GM15510 (cell line): ENCODE data around the gene HJV.

Experiments
- POLR2A ChIP-seq: IDR thresholded peaks from 3 replicates; pipeline ENCODE4 v1.6.1; 2011; ENCODE audit warnings: borderline replicate concordance; ENCODE audit not compliant: insufficient read length; ENCODE audit errors: extremely low read depth

Gene HJV

DNA sequence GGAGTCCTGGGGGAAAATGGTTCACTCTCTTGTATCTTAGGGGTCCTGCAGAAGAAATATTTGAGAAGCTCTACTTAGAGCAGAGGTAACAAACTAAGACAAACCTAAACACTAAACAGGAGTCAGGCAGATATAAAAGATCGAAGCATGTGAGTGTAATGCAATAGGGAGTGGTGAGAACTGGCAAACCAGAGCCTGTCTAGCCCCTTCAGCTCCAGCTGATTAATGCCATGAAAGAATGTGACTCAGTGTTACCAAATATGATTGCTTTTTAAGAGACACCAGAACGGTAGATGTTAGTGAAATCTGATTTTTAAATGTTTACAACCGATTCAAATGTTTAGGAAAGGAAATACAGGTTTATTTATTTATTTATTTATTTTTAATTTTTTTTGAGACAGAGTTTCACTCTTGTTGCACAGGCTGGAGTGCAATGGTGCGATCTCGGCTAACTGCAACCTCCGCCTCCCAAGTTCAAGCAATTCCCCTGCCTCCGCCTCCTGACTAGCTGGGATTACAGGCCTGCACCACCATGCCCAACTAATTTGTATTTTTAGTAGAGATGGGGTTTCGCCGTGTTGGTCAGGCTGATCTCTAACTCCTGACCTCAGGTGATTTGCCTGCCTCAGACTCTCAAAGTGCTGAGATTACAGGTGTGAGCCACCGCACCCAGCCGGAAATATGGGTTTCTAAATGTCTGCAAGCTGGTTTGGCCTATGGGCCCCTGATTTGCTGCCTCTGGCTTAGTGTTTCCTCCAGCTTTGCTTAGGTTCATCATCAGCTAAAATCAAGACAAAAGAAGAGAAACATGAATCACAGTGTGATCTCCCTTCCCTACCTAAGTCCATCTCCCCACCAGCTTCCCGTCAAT is 37.3 kb downstream of the HJV start:
- TF ChIP-seq POLR2A: no peak

DNA sequence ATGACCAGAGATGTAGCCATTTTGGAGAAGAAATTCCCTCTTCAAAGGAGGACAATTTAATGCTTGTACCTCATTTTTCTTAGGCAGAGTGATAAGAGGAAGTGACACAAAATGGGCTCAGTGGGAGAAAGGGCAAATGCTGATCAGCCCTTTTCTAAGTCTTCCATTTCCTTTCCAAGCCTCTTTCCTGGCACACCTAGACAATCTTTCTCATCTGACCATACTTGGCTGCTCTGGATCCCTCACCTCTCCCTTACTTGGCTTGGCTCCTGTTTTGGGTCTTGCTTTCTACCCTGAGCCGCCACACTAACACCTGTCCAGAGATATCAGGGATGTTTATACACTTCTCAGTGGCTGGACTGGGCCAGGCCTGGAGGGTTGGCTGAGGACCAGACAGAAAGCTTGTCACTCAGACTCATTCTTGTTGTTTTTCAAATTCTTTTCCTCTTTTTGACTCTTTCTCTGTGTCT is 38.3 kb downstream of the HJV start:
- TF ChIP-seq POLR2A: no peak

DNA sequence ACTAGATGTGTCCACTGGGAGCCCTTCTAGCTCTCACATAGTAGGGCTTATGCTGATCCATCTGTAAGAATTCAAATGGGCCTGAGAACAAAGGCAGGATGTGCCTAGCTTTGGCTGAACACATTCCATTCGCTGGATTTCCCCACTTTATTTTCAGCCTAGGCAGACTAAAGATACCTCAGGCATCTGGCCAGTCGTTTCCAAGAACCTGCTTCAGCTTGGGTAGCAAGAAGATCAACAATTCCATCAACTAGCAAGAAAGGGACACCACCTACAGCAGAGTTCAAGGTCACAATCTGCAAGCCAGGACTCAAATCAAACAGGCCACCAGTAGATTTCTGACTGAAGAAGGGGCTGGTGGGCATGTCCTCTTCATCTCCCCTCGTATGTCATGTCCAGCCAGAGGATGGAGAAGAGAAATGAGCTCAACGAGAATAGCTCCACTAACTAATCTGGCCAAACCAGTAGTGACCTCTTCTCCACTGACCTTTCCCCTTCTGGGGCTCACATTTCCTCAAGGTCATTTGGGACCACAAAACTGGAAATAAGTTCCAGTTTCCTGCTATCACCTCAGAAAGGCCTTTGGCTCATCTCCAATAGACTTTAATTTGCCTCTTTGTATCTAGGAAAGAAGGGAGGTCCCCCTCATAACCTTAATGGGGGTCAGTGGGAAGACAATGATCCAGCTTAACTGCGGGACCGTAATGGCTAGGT is 39.4 kb downstream of the HJV start:
- TF ChIP-seq POLR2A: no peak

DNA sequence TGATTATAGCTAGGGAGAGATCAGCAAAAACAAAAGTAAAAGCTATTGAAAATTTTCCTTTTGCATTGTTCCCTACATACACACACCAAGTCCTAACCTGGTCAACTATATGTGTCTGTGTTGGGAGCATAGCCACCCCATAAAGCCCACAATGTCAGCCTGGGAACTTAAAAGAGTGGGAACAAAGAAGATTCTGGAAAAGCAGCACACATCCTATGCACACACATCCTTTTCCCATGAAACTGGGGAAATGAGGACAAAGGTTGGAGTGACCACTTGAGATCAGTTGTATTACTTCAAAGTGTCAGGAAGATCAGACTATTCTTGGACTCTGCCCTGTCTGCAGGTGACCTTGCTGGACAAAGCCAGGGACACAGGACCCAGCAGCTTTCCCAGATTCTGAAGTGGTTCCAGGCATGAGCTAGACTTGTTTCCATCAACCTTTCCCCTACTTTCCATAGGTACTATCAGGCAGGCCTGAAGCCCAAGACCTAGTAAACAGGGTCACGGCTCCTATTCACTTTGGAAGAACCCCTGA is 41.0 kb downstream of the HJV start:
- TF ChIP-seq POLR2A: no peak

DNA sequence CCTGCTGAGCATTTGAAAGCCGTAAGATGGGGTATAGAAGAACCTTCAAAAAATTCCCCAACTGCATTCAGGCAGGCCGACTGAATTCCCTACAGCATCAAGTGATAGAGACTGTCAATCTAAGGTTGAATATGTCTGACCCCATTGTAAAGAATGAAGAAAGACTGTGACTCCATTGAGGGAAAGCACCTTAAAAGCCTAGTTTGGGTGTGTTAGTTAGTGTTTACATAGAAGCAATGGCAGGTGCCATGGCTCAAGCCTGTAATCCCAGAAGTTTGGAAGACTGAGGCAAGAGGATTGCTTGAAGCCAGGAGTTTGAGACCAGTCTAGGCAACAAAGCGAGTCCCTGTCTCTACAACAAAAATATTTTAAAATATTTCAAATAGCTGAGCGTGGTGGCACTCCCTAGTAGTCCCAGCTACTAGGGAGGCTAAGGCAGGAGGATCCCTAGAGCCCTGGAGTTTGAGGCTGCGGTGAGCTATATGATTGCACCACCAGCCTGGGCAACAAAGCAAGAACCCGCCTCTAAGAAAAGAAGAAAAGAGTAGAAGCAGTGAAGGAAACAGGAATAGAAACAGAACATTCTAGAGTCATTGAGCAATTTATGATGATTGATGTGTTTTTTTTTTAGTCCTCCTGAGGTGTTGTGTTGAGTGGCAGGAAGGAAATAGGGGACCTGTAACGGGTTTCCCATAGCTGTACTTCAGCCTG is 41.6 kb downstream of the HJV start:
- TF ChIP-seq POLR2A: no peak

DNA sequence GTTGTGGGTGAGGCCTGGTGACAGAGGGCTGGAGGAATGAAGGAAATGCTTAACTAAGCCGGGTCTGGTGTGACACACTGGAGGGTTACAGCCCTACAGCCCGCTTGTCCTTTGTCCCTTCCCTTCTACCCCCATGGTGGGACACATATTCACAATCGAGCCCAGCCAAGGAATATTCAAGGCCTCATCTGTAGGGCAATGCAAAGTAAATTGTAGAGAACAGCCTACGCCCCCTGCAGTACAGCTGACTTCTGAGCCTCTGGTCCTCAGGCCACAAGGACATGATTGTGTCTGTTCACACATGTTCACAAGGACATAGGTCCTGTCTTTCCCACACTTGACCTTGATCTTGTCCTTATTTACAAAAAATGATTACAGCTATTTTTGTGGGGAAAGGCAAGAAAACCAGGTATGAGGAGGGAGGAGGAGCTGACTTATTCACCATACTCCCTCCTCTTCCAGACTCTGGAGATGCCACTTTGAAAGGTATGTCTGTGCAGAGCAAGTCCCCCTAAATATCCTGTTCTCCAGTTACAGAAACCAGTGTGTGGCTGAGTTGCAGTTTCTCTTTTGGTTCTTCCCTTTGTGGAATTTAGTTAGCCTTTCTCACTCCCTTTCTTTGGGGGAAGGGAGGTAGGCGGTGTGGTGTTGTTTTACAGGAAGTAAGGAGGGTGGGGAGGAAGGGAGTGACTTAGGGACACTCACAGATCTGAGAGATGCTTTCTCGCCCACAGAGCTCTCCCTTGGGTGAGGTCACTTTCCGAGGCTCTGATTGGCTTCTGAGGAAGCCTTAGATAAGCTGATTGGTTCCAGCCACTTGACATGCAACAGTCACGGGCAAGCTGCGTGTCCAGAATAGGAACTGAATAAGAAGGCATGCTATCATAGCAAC is 42.4 kb downstream of the HJV start:
- TF ChIP-seq POLR2A: no peak

DNA sequence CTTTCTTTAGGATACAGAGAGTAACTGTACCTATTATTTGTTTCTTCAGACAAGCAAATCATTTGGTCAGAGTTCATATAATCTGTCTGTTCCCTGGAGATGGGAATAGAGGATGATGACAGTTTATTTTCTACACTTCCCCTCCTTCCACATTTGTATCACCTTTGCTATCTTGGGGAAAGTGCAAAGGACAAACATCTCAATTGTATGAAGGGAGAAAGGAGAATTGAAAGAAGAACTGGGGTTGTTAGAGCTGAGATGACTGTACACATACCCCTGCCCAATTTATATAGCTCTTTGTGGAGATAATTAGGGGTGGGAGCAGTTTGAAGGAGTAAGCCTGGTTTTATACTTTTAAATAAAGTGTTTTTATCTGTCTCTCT is 43.1 kb downstream of the HJV start:
- no peak for TF ChIP-seq POLR2A

DNA sequence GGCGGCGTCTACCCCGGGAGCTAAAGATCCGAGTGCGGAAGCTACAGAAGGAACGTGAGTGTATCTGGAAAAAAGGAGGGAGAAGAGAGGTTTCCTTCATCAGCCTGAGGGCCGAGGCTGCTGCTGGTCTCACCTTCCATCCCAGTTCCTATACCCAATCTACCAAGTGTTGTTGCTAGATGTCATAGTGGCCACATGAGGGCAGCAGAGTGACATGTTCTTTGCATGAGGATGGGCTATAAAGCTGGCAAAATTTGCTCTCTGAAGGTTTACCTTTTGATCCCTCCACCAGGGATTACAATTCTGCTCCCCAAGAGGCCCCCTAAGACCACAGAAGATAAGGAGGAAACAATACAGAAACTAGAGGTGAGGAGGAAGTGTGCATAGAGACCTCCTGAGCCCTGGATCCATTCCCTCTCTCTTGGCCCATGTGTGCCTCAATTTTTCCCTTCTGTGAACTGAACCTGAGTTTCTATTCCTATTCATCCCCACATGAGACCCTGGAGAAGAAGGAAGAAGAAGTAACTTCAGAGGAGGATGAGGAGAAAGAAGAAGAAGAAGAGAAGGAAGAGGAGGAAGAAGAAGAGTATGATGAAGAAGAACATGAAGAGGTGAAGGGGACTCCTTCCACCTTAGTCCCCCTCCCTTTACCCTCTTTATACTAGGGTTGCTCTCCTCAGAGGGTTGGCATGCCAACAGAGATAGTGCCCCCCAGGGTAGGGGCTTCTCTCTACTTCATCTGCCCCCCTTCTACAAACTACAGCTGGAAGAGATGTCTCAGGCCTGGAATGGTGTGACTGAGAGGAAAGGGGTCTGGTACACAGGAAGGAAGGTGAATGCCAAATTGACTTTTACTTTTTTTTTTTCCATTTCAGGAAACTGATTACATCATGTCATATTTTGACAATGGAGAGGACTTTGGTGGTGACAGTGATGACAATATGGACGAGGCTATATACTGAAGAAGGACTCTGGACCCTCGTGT is 43.8 kb downstream of the HJV start:
- TF ChIP-seq POLR2A: no peak

DNA sequence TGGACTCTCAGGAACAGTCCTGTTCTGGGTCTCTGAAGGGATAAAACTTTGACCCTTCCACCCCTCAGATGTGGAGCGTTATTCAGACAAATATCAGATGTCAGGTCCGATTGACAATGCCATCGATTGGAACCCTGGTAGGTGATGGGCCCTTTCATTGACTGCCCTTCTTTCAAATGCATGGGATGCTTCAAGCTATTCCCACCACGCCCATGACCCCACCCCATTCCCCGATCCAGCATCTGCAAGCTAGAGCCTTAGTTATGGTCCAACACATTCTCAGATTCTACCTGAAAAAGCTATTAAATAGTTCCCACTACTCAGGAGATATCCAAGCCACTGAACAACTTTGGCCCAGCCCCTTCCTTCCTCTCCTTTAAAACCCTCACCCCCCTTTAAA is 44.5 kb downstream of the HJV start:
- TF ChIP-seq POLR2A: no peak

DNA sequence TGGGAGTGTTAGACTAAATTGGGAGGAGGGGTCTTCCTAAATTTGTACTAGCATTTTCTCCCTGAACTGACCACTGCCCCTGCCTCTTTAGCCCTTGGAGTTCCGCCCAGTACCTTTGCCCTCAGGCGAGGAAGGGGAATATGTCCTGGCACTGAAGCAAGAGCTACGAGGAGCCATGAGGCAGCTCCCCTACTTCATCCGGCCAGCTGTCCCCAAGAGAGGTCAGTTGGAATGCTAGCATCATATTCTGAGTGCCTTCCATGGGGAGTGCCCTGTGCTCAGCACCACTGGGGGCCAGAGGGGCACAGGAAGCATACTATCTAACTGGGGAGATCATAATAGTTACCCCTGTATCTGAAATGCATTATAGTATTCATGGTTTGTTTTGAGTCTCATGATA is 46.3 kb downstream of the HJV start:
- no peak for TF ChIP-seq POLR2A

DNA sequence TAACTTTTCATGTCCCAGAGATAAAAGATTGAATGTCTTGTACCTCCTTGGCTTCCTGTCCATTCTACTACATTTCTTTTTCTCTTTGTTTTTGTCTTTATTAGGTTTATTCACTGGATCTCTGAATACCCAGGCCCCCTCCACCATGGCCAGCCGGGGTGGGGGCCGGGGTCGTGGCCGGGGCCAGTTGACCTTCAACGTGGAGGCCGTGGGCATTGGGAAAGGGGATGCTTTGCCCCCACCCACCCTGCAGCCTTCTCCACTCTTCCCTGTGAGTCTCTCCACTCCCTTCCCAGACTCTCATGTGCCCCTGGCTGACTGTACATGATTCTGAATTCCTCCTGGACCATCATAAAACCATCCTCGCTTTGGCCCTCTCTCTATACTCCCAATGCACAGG is 46.8 kb downstream of the HJV start:
- TF ChIP-seq POLR2A: no peak

DNA sequence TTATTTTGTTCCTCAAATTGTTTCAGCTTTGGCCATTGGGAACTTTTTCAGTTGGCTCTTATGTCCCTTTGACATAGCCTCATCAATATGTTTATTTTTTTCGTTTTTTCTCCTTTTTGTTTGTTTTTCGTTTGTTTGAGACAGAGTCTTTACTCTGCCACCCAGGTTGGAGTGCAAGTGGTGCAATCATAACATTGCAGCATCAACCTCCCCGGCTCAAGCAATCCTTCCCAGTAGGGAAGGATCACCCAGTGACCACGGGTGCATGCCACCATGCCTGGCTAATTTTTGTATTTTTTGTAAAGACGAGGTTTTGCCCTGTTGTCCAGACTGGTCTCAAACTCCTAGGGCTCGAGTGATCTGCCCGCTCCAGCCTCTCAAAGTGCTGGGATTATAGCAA is 49.0 kb downstream of the HJV start:
- no peak for TF ChIP-seq POLR2A
